Upper lobe of left lung (tissue), 6 donors: ENCODE results near the gene NDUFB8. TPM values are rescaled to one million over a fixed set of nuclear protein-coding genes. Genes with fewer than 3 reads are reported as not detected.

ENCODE experiments used
- ATAC-seq, 2 donors: fragments of 200-7000 bp; cut with Tn5 transposase; one replicate each; pipeline ENCODE4 v1.9.1; 2022; ENCODE audit warnings: mild to moderate bottlenecking in 2 of 2, moderate library complexity in 2 of 2; ENCODE audit not compliant: low FRiP score in 2 of 2
- DNase-seq, 2 donors: peaks; one replicate each; pipeline ENCODE4 v3.0.0-alpha.2; 2019 to 2020
- H3K27ac ChIP-seq, 4 donors: fragments of 200-600 bp; sonication (generic); one replicate each; pipeline ENCODE4 v1.5.1; 2016 to 2019
- H3K27me3 ChIP-seq, 4 donors: fragments of 200-600 bp; sonication (generic); one replicate each; pipeline ENCODE4 v1.5.1; 2017 to 2019
- H3K36me3 ChIP-seq, 4 donors: fragments of 200-600 bp; sonication (generic); one replicate each; pipeline ENCODE4 v1.5.1; 2016 to 2019
- H3K4me1 ChIP-seq, 4 donors: fragments of 200-600 bp; sonication (generic); one replicate each; pipeline ENCODE4 v1.5.1; 2018 to 2019
- H3K4me3 ChIP-seq, 4 donors: fragments of 200-600 bp; sonication (generic); one replicate each; pipeline ENCODE4 v1.5.1; 2017 to 2019; ENCODE audit warnings: mild to moderate bottlenecking in 2 of 4, moderate library complexity in 1 of 4
- H3K9me3 ChIP-seq, 4 donors: fragments of 200-600 bp; sonication (generic); one replicate each; pipeline ENCODE4 v1.5.1; 2018 to 2019
- CTCF ChIP-seq, 6 experiments: fragments of 450-650 bp in 4 of 6; fragments of 200-600 bp in 2 of 6; sonication (generic) in 2 of 6; IDR thresholded peaks; one replicate each; pipeline ENCODE4 v1.5.1; 2016 to 2019; ENCODE audit warnings: antibody characterized with exemption in 6 of 6
- EP300 ChIP-seq, 4 donors: sonication (generic); formaldehyde crosslinking; IDR thresholded peaks; one replicate each; pipeline ENCODE4 v1.5.1; 2017; ENCODE audit warnings: antibody characterized with exemption in 4 of 4, control low read depth in 2 of 4
- POLR2A ChIP-seq, 4 donors: fragments of 450-650 bp; IDR thresholded peaks; one replicate each; pipeline ENCODE4 v1.5.1; 2016 to 2017; ENCODE audit warnings: antibody characterized with exemption in 4 of 4, mild to moderate bottlenecking in 2 of 4
- POLR2AphosphoS5 ChIP-seq, 2 donors: sonication (generic); formaldehyde crosslinking; IDR thresholded peaks; one replicate each; pipeline ENCODE4 v1.5.1; 2017; ENCODE audit warnings: antibody characterized with exemption in 2 of 2
- WGBS, 2 donors: methylation state at CpG; one replicate each; pipeline ENCODE4 v1.1.5; 2017 to 2018; 5-methylcytosine and 5-hydroxymethylcytosine counted together
- total RNA-seq, 6 donors: library from RNA; depleted of rRNA in 4 of 6; stranded (reverse); fragments of >200 nt in 4 of 6; gene quantifications; one replicate each; pipeline versions ENCODE4 v1.1.0 to v1.2.1, GENCODE V29; 2016 to 2021
- donor health status: DM: no; HTN: no; CAD: no; lungs with moderate emphysema.
- donor health status: DM: no; HTN: yes; CAD: no; lungs with severe emphysema.

Gene NDUFB8
- total RNA-seq, 6 donors from 2014 or later, result 110 to 152 (median 137) TPM

GRCh38 chr10:100524206-100524605 is 5.5 kb downstream of the NDUFB8 start:
- H3K4me3 ChIP-seq, result no peak overlapping the region
- no peaks in the 10 kb centered on the region for H3K9me3 ChIP-seq
- peaks cover 0 to 2% (median 0%) of the 10 kb centered on the region in 4 donors for H3K27me3 ChIP-seq
- peaks cover 29 to 43% (median 35%) of the 10 kb centered on the region in 4 donors for H3K36me3 ChIP-seq
- DNase-seq, result no peak
- H3K4me1 ChIP-seq, result peaks cover 19 to 26% (median 22%) of the 10 kb centered on the region in 4 donors
- WGBS, 2 donors, result 86 to 93% methylated on average over 6 of the region's 6 CpGs
- no peak for TF ChIP-seq POLR2AphosphoS5 (IDR thresholded peaks at IDR 0.05)
- TF ChIP-seq CTCF (IDR thresholded peaks at IDR 0.05), result no peak
- no peak for TF ChIP-seq EP300 (IDR thresholded peaks at IDR 0.05)
- TF ChIP-seq POLR2A (IDR thresholded peaks at IDR 0.05), result no peak
- no peak overlapping the region for H3K27ac ChIP-seq
- ATAC-seq, result no peak

GRCh38 chr10:100522945-100523344 is 6.7 kb downstream of the NDUFB8 start:
- 89 to 96% methylated on average over 9 of the region's 9 CpGs for WGBS, 2 donors
- no peak for ATAC-seq
- Histone ChIP-seq H3K9me3 (no peaks in the 10 kb centered on the region), H3K4me3 (no peak overlapping the region), H3K27ac (no peak overlapping the region), H3K27me3 (peaks cover 0 to 2% (median 0%) of the 10 kb centered on the region in 4 donors), H3K4me1 (peaks cover 10 to 22% (median 14%) of the 10 kb centered on the region in 4 donors), H3K36me3 (peaks cover 29 to 43% (median 35%) of the 10 kb centered on the region in 4 donors)
- TF ChIP-seq EP300 (IDR thresholded peaks at IDR 0.05), result no peak
- TF ChIP-seq POLR2AphosphoS5 (IDR thresholded peaks at IDR 0.05), result no peak
- no peak for TF ChIP-seq POLR2A (IDR thresholded peaks at IDR 0.05)
- TF ChIP-seq CTCF (IDR thresholded peaks at IDR 0.05), result no peak
- no peak for DNase-seq

GRCh38 chr10:100522107-100522801 is 7.4 kb downstream of the NDUFB8 start:
- ATAC-seq (no peak), DNase-seq (no peak)
- Histone ChIP-seq H3K9me3 (no peaks in the 10 kb centered on the region), H3K36me3 (peaks cover 29 to 41% (median 35%) of the 10 kb centered on the region in 4 donors), H3K4me1 (peaks cover 5 to 17% (median 11%) of the 10 kb centered on the region in 4 donors), H3K4me3 (no peak overlapping the region), H3K27me3 (peaks cover 0 to 2% (median 0%) of the 10 kb centered on the region in 4 donors), H3K27ac (no peak overlapping the region)
- TF ChIP-seq POLR2A (IDR thresholded peaks at IDR 0.05) (no peak), EP300 (IDR thresholded peaks at IDR 0.05) (no peak), CTCF (IDR thresholded peaks at IDR 0.05) (no peak), POLR2AphosphoS5 (IDR thresholded peaks at IDR 0.05) (no peak)
- WGBS, 2 donors, result 80 to 83% methylated on average over 5 of the region's 5 CpGs

GRCh38 chr10:100520811-100521210 is 8.9 kb downstream of the NDUFB8 start:
- Histone ChIP-seq H3K4me3 (no peak overlapping the region), H3K4me1 (peaks cover 5 to 17% (median 11%) of the 10 kb centered on the region in 4 donors), H3K27ac (no peak overlapping the region), H3K36me3 (peaks cover 19 to 26% (median 23%) of the 10 kb centered on the region in 4 donors), H3K27me3 (peaks cover 0 to 2% (median 0%) of the 10 kb centered on the region in 4 donors), H3K9me3 (no peaks in the 10 kb centered on the region)
- DNase-seq (no peak), ATAC-seq (no peak)
- whole genome bisulfite sequencing, 2 donors, result 80 to 86% methylated on average over 3 of the region's 3 CpGs
- TF ChIP-seq CTCF (IDR thresholded peaks at IDR 0.05), result no peak
- no peak for TF ChIP-seq POLR2AphosphoS5 (IDR thresholded peaks at IDR 0.05)
- no peak for TF ChIP-seq POLR2A (IDR thresholded peaks at IDR 0.05)
- TF ChIP-seq EP300 (IDR thresholded peaks at IDR 0.05), result no peak
